Right lobe of liver (tissue), 4 donors: ENCODE results near the gene FLT3.

Experiments
- CTCF ChIP-seq, 4 donors: fragments of 200-600 bp in 3 of 4; fragments of 450-650 bp in 1 of 4; IDR thresholded peaks; one replicate each; pipeline versions ENCODE4 v1.5.1 to v1.8.0; 2016 to 2022; ENCODE audit warnings: antibody characterized with exemption in 4 of 4, mild to moderate bottlenecking in 2 of 4
- POLR2A ChIP-seq: fragments of 450-650 bp; IDR thresholded peaks from one replicate; pipeline ENCODE4 v1.6.1; 2017; ENCODE audit warnings: antibody characterized with exemption, mild to moderate bottlenecking
- donor health status: DM: no; HTN: no; CAD: no.
- donor health status: DM: no; HTN: no; CAD: no.
- donor health status: DM: no; HTN: yes; CAD: no.

GRCh38 chr13:28056426-28056825, 44.0 kb downstream of the FLT3 start:
- TF ChIP-seq CTCF (IDR thresholded peaks at IDR 0.05): no peak
- no peak for TF ChIP-seq POLR2A
